ENCODE data around the gene KCNAB2.

KCNAB2 gene

DNA sequence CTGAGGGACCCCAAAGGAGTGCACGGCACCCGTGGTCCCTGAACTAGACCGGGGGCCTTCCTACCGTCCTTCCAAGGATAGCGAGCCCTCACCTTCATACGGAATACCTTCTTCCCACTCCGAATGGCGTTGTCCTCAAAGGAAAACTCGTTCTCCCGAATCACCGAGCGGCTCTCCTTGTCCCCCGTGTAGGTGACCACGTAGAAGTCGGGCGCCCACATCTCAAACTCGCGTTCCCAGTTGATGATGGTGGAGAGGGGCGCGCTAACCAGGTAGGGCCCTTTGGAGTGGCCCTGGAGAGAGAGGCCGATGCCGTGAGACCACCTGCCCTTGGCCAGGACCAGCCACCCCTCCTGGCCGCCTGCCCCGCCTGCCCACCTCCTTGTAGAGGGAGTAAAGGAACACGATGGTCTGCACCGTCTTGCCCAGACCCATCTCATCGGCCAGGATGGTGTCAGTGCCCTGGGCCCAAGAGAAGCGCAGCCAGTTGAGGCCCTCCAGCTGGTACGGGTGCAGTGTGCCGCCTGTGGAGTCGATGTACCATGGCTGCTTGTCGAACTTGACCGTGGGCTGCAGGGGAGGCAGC, 96.4 kb downstream of the KCNAB2 start:
- no peak for DNase-seq (ENCODE audit: low read depth, low spot score)

DNA sequence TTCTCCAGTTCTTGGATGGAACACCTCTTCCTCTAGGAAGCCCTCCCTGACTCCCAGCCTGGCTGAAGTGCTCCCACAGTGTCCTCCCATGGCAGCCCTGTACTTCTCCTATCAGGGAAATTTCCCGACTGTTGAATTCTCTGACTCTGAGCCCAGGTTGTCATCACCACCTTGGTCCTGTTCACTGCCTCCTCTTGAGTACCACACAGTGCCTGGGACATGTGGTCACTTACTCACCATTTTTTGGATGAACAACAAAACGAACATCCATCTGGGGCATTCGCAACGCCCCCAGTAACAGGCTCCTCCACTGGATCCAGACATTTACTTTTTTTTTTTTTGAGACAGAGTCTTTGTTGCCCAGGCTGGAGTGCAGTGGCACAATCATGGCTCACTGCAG, 97.0 kb downstream of the KCNAB2 start:
- H3K9me3 ChIP-seq (ENCODE audit: insufficient read depth, low read length): no peaks in the 10 kb centered on the region
- DNase-seq (ENCODE audit: low read depth, low spot score): no peak
- TF ChIP-seq SUZ12 (IDR thresholded peaks at IDR 0.05; ENCODE audit: extremely low read depth, insufficient read depth, insufficient read length) (no peak), ZNF274 (IDR thresholded peaks at IDR 0.05; ENCODE audit: low read depth, low read length) (no peak), YY1 (IDR thresholded peaks at IDR 0.05; ENCODE audit: insufficient read depth, insufficient read length) (no peak)
- no peak overlapping the region for H3K4me3 ChIP-seq (ENCODE audit: insufficient read length, low read depth)
- H3K9ac ChIP-seq (ENCODE audit: insufficient read length, low read depth): no peak overlapping the region
- no peaks in the 10 kb centered on the region for H3K36me3 ChIP-seq (ENCODE audit: insufficient read depth, insufficient read length, low read length)
- H3K27me3 ChIP-seq (ENCODE audit: insufficient read depth, insufficient read length): peaks cover 7% of the 10 kb centered on the region
- no peaks in the 10 kb centered on the region for H3K4me1 ChIP-seq (ENCODE audit: insufficient read depth, insufficient read length)

More for the DNA sequence above, 96.4 kb downstream of the KCNAB2 start:
- Histone ChIP-seq H3K4me1 (ENCODE audit: insufficient read depth, insufficient read length) (no peaks in the 10 kb centered on the region), H3K36me3 (ENCODE audit: insufficient read depth, insufficient read length, low read length) (no peaks in the 10 kb centered on the region), H3K9me3 (ENCODE audit: insufficient read depth, low read length) (no peaks in the 10 kb centered on the region), H3K9ac (ENCODE audit: insufficient read length, low read depth) (no peak overlapping the region), H3K4me3 (ENCODE audit: insufficient read length, low read depth) (no peak overlapping the region), H3K27me3 (ENCODE audit: insufficient read depth, insufficient read length) (peaks cover under 1% of the 10 kb centered on the region)
- TF ChIP-seq YY1 (IDR thresholded peaks at IDR 0.05; ENCODE audit: insufficient read depth, insufficient read length): no peak
- TF ChIP-seq ZNF274 (IDR thresholded peaks at IDR 0.05; ENCODE audit: low read depth, low read length): no peak
- no peak for TF ChIP-seq SUZ12 (IDR thresholded peaks at IDR 0.05; ENCODE audit: extremely low read depth, insufficient read depth, insufficient read length)

DNA sequence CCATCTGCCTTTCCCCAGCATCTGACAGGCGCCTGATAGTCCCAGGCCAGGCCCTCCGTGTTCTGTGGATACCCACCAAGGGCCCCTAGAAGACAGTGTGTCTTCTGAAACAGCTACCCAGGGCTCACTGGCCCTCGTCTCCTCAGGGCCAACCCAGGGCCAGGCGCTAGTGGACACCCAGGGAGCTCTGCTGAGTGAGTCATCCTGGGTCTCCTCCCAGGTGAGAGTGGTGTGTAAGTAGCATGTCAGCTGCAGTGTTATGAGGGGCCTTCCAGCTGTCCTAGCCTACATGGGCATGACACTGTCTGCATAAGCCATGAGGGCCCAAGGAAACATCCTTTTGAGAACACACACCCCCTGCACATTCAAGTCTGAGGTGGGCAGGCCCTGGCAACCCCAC, 97.7 kb downstream of the KCNAB2 start:
- H3K27me3 ChIP-seq (ENCODE audit: insufficient read depth, insufficient read length): peaks cover 13% of the 10 kb centered on the region
- TF ChIP-seq SUZ12 (IDR thresholded peaks at IDR 0.05; ENCODE audit: extremely low read depth, insufficient read depth, insufficient read length) (no peak), ZNF274 (IDR thresholded peaks at IDR 0.05; ENCODE audit: low read depth, low read length) (no peak), YY1 (IDR thresholded peaks at IDR 0.05; ENCODE audit: insufficient read depth, insufficient read length) (no peak)
- H3K9me3 ChIP-seq (ENCODE audit: insufficient read depth, low read length): no peaks in the 10 kb centered on the region
- H3K36me3 ChIP-seq (ENCODE audit: insufficient read depth, insufficient read length, low read length): no peaks in the 10 kb centered on the region
- H3K4me3 ChIP-seq (ENCODE audit: insufficient read length, low read depth): no peak overlapping the region
- H3K9ac ChIP-seq (ENCODE audit: insufficient read length, low read depth): no peak overlapping the region
- DNase-seq (ENCODE audit: low read depth, low spot score): no peak
- no peaks in the 10 kb centered on the region for H3K4me1 ChIP-seq (ENCODE audit: insufficient read depth, insufficient read length)

DNA sequence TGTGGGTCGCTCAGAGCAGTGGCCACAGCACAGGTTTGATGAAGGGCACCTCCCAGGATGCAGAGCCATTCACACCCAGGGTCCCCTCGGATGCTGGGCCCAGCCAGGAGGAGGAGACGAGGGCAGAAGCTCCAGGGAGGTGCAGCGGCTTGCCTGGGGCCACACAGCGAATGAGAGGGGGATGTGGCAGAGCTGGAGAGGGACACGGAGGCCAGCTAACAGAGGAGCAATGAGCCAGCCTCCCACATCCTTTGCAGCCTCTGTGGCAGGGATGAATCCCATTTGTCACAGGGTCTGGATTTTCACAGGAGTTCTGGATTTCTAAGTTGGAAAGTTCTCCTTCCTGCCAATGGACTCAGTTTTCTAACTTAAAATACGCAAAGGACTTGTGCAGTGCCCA, 98.5 kb downstream of the KCNAB2 start:
- Histone ChIP-seq H3K9me3 (ENCODE audit: insufficient read depth, low read length) (no peaks in the 10 kb centered on the region), H3K36me3 (ENCODE audit: insufficient read depth, insufficient read length, low read length) (no peaks in the 10 kb centered on the region), H3K4me3 (ENCODE audit: insufficient read length, low read depth) (no peak overlapping the region), H3K4me1 (ENCODE audit: insufficient read depth, insufficient read length) (no peaks in the 10 kb centered on the region), H3K27me3 (ENCODE audit: insufficient read depth, insufficient read length) (peaks cover 16% of the 10 kb centered on the region), H3K9ac (ENCODE audit: insufficient read length, low read depth) (no peak overlapping the region)
- TF ChIP-seq YY1 (IDR thresholded peaks at IDR 0.05; ENCODE audit: insufficient read depth, insufficient read length): no peak
- TF ChIP-seq SUZ12 (IDR thresholded peaks at IDR 0.05; ENCODE audit: extremely low read depth, insufficient read depth, insufficient read length): no peak
- DNase-seq (ENCODE audit: low read depth, low spot score): no peak

DNA sequence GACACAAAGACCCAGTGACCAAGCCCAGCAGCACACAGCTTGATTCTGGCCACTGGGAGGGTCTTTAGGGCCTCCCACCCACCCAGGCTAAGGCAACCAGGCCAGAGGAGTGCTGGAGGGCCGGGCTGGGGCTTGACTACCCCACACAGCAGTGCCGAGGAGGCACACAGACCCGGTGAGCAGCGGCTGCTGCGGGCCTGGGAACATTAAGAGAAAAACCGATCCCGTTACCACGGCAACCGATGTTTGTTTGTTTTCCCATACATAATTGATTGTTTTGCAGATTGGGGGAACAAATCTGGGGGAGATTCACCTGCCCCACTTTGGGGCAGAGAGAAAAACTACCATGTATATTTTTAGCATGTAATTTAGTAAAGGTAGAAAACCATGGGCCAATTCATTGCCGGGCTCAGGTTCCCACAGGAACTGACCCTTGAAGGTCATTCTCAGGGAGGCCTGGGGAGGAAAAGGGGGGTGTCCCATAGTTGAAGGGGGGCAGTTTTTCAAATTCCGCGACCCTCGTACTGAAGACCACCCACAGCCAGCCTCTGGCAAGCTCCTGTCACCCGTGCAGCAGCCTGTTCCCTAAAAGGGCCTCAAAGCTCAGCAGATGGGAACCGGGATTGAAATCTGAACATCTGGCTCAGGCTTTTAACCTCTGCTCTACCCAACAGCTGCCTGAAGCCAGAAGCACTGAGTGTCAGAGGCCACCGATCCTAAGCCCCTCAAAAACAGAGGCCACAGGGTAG, 99.1 kb downstream of the KCNAB2 start:
- no peak for DNase-seq (ENCODE audit: low read depth, low spot score)
- no peaks in the 10 kb centered on the region for H3K36me3 ChIP-seq (ENCODE audit: insufficient read depth, insufficient read length, low read length)
- TF ChIP-seq ZNF274 (IDR thresholded peaks at IDR 0.05; ENCODE audit: low read depth, low read length) (no peak), YY1 (IDR thresholded peaks at IDR 0.05; ENCODE audit: insufficient read depth, insufficient read length) (no peak), SUZ12 (IDR thresholded peaks at IDR 0.05; ENCODE audit: extremely low read depth, insufficient read depth, insufficient read length) (no peak)
- no peaks in the 10 kb centered on the region for H3K9me3 ChIP-seq (ENCODE audit: insufficient read depth, low read length)
- no peak overlapping the region for H3K9ac ChIP-seq (ENCODE audit: insufficient read length, low read depth)
- H3K27me3 ChIP-seq (ENCODE audit: insufficient read depth, insufficient read length): peaks cover 23% of the 10 kb centered on the region
- no peak overlapping the region for H3K4me3 ChIP-seq (ENCODE audit: insufficient read length, low read depth)
- H3K4me1 ChIP-seq (ENCODE audit: insufficient read depth, insufficient read length): no peaks in the 10 kb centered on the region

DNA sequence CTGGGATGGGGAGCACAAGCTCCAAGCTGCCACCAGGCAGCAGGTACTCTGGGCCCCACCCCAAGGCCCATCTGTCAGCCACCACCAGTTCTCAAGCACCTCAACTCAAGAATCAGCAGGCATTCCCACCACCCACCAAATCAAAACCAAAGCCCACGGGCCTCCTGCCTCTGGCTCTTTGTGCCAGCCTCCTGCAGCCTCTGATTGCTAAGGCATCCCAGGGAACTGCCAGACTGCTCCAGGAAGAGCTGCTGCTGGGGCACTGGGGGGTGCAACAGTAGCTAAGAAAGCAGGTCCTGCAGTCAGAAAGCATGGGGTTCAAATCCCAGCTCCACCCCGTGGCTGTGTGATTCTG, 99.7 kb downstream of the KCNAB2 start:
- H3K9me3 ChIP-seq (ENCODE audit: insufficient read depth, low read length): no peaks in the 10 kb centered on the region
- H3K4me3 ChIP-seq (ENCODE audit: insufficient read length, low read depth): no peak overlapping the region
- H3K9ac ChIP-seq (ENCODE audit: insufficient read length, low read depth): no peak overlapping the region
- DNase-seq (ENCODE audit: low read depth, low spot score): no peak
- no peaks in the 10 kb centered on the region for H3K4me1 ChIP-seq (ENCODE audit: insufficient read depth, insufficient read length)
- no peaks in the 10 kb centered on the region for H3K36me3 ChIP-seq (ENCODE audit: insufficient read depth, insufficient read length, low read length)
- TF ChIP-seq SUZ12 (IDR thresholded peaks at IDR 0.05; ENCODE audit: extremely low read depth, insufficient read depth, insufficient read length): no peak
- TF ChIP-seq ZNF274 (IDR thresholded peaks at IDR 0.05; ENCODE audit: low read depth, low read length): no peak
- TF ChIP-seq YY1 (IDR thresholded peaks at IDR 0.05; ENCODE audit: insufficient read depth, insufficient read length): no peak
- peaks cover 27% of the 10 kb centered on the region for H3K27me3 ChIP-seq (ENCODE audit: insufficient read depth, insufficient read length)

DNA sequence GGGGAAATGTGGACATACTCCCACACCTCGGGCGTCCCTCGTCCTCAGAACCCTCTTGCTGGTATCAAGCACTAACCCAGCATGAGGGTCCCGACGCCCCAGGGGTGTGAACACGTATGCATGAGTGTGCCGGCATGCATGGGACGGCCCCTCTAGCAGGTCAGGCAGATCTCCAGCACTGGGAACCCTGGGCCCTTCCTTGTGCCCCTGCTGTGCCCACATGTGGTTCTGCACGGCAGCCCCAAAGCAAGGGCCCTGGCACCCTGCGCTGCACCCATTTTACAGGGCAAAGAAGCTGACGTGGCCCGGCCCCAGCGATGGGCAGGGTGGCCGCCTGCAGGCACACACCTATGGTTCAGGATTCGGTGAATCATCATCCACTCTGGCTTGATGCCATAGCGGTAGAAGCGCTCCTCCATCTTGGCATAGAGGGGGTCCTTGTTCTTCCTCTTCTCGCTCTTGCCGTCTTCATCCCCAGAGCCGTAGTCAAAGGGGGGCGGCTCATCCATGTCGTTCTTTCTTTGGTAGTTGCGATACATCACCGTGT, 100.2 kb downstream of the KCNAB2 start:
- peaks cover 27% of the 10 kb centered on the region for H3K27me3 ChIP-seq (ENCODE audit: insufficient read depth, insufficient read length)
- no peaks in the 10 kb centered on the region for H3K9me3 ChIP-seq (ENCODE audit: insufficient read depth, low read length)
- no peak overlapping the region for H3K9ac ChIP-seq (ENCODE audit: insufficient read length, low read depth)
- no peaks in the 10 kb centered on the region for H3K36me3 ChIP-seq (ENCODE audit: insufficient read depth, insufficient read length, low read length)
- no peaks in the 10 kb centered on the region for H3K4me1 ChIP-seq (ENCODE audit: insufficient read depth, insufficient read length)
- H3K4me3 ChIP-seq (ENCODE audit: insufficient read length, low read depth): no peak overlapping the region
- DNase-seq (ENCODE audit: low read depth, low spot score): no peak
- TF ChIP-seq YY1 (IDR thresholded peaks at IDR 0.05; ENCODE audit: insufficient read depth, insufficient read length): no peak
- no peak for TF ChIP-seq ZNF274 (IDR thresholded peaks at IDR 0.05; ENCODE audit: low read depth, low read length)
- TF ChIP-seq SUZ12 (IDR thresholded peaks at IDR 0.05; ENCODE audit: extremely low read depth, insufficient read depth, insufficient read length): no peak
